Esophagus squamous epithelium (tissue), 4 donors: Measurements from ENCODE around the gene HERC4.
"Not testable (repeated sequence)": the region's sequence is repeated elsewhere in the genome, so short reads cannot be mapped to it uniquely, and the experiment has no call there.

ENCODE experiments used
- POLR2A ChIP-seq, 4 donors: fragments of 450-650 bp; IDR thresholded peaks; one replicate each; pipeline ENCODE4 v1.6.1; 2017; ENCODE audit warnings: antibody characterized with exemption in 4 of 4, mild to moderate bottlenecking in 4 of 4, moderate library complexity in 3 of 4
- TF ChIP-seq, protein P1 (sequence below), 6 experiments: fragments of 450-650 bp in 4 of 6; fragments of 200-600 bp in 2 of 6; sonication (generic) in 2 of 6; IDR thresholded peaks; one replicate each; pipeline ENCODE4 v1.5.1; 2016 to 2019; ENCODE audit warnings: antibody characterized with exemption in 6 of 6, mild to moderate bottlenecking in 4 of 6, moderate library complexity in 4 of 6

DNA sequence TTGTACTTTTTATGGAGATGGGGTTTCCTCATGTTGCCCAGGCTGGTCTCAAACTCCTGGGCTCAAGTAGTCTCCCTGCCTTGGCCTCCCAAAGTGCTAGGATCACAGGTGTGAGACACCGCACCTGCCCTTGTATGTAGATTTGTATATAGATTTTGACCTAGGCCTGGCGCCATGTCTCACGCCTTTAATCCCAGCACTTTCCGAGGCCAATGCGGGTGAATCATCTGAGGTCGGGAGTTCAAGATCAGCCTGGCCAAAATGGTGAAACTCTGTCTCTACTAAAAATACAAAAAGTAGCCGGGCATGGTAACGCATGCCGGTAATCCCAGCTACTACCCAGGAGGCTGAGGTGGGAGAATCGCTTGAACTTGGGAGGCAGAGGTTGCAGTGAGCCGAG, 197.7 kb downstream of the HERC4 start:
- TF ChIP-seq POLR2A (IDR thresholded peaks at IDR 0.05), result not testable (repeated sequence)
- TF ChIP-seq, protein P1, sequence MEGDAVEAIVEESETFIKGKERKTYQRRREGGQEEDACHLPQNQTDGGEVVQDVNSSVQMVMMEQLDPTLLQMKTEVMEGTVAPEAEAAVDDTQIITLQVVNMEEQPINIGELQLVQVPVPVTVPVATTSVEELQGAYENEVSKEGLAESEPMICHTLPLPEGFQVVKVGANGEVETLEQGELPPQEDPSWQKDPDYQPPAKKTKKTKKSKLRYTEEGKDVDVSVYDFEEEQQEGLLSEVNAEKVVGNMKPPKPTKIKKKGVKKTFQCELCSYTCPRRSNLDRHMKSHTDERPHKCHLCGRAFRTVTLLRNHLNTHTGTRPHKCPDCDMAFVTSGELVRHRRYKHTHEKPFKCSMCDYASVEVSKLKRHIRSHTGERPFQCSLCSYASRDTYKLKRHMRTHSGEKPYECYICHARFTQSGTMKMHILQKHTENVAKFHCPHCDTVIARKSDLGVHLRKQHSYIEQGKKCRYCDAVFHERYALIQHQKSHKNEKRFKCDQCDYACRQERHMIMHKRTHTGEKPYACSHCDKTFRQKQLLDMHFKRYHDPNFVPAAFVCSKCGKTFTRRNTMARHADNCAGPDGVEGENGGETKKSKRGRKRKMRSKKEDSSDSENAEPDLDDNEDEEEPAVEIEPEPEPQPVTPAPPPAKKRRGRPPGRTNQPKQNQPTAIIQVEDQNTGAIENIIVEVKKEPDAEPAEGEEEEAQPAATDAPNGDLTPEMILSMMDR (IDR thresholded peaks at IDR 0.05), result not testable (repeated sequence)
